H7 (cell line): ENCODE results near the gene AZU1. TPM values are rescaled to one million over a fixed set of nuclear protein-coding genes. Genes with fewer than 3 reads are reported as not detected.
A peak's percentile ranks its signal among the peaks of the same experiment; 100 is the strongest.
"Not testable (repeated sequence)": the region's sequence is repeated elsewhere in the genome, so short reads cannot be mapped to it uniquely, and the experiment has no call there.

ENCODE experiments used
- DNase-seq: peaks from one replicate; pipeline ENCODE4 v3.0.0; 2012
- H3K27me3 ChIP-seq: 2 replicates; pipeline ENCODE4 v1.6.0; 2011; ENCODE audit warnings: mild to moderate bottlenecking, low read length; ENCODE audit not compliant: control insufficient read depth, insufficient read depth
- H3K36me3 ChIP-seq: replicated peaks from 2 replicates; pipeline ENCODE4 v1.5.1; 2011; ENCODE audit warnings: low read length; ENCODE audit not compliant: control insufficient read depth, insufficient read depth
- H3K4me3 ChIP-seq: 2 replicates; pipeline ENCODE4 v1.5.1; 2011; ENCODE audit warnings: low read depth, mild to moderate bottlenecking, control low read depth, low read length, moderate library complexity; ENCODE audit not compliant: insufficient read depth
- total RNA-seq: library from RNA; depleted of rRNA; stranded (reverse); fragments of >200 nt; shearing (Covaris generic); gene quantifications from 2 replicates; pipeline ENCODE4 v1.2.3, GENCODE V29; 2014; rRNA removed

Gene AZU1
- total RNA-seq, 1 experiment from 2014 or later = 1.3 TPM

- H3K36me3 ChIP-seq = no peaks in the 10 kb centered on the region; the same call in 1 of the 2 replicates
- DNase-seq = peak; percentile 88
- H3K27me3 ChIP-seq = no peaks in the 10 kb centered on the region
- H3K4me3 ChIP-seq = no peak overlapping the region
Observed at GRCh38 chr19:873084-873483, 45.4 kb downstream of the AZU1 start.

DNA sequence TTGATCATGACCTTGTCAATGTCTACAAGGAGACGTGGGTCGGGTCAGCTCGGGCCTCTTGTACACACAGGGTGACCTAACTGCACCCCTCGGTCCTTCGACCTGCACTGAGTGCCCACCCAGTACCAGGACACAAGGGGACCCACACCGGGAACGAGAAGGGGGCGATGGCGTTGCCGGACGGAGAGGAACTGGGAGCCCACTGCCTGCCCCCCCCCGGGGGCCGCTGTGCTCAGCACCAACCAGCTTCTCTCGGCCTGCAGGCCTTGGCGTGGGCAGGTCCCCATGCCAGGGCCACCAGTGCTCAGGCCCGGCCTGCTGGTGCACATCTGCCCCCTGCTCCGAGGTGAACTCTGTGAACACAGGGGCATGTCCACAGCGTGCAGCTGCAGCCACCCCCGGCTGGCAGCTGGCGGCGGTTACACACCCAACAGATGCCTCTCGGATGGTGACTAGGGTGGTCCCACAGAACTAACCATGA lies 46.0 kb downstream of the AZU1 start:
- H3K36me3 ChIP-seq = no peaks in the 10 kb centered on the region; the same call in 1 of the 2 replicates
- no peak for DNase-seq
- no peak overlapping the region for H3K4me3 ChIP-seq
- no peaks in the 10 kb centered on the region for H3K27me3 ChIP-seq

DNA sequence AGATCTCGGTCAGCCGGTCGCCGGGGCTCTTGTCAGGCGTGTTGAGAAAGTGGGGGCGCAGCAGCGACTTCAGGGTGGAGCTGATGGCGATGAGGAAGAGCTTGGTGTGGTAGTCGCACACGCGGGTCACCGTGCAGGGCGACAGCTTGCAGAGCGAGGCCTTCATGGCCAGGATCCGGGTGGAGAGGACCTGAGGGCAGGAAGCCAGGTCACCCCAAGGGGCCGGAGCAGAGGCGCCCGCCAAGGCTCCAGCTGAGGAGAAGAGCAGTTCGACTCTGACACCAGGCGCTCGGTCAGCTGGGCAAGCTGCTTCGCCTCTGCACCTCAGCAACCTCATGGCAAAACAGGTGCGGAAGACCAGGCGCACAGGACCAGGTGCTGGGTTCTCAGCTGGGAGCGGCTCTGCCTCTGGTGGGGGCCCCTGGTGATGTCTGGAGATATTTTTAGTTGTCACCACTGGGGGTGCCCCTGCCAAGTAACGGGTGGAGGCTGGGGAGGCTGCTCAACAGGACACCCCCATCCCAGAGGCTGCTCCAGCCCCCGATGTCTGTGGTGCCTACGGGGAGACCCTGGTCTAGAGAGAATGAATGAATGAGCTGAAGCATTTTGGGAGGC lies 47.7 kb downstream of the AZU1 start:
- no peak for DNase-seq
- no peak overlapping the region for H3K4me3 ChIP-seq
- no peaks in the 10 kb centered on the region; the same call in 1 of the 2 replicates for H3K36me3 ChIP-seq
- no peaks in the 10 kb centered on the region for H3K27me3 ChIP-seq

- no peak overlapping the region for H3K4me3 ChIP-seq
- no peaks in the 10 kb centered on the region for H3K27me3 ChIP-seq
- peaks cover 3% of the 10 kb centered on the region for H3K36me3 ChIP-seq
- DNase-seq = no peak
Observed at GRCh38 chr19:876089-876488, 48.5 kb downstream of the AZU1 start.

DNA sequence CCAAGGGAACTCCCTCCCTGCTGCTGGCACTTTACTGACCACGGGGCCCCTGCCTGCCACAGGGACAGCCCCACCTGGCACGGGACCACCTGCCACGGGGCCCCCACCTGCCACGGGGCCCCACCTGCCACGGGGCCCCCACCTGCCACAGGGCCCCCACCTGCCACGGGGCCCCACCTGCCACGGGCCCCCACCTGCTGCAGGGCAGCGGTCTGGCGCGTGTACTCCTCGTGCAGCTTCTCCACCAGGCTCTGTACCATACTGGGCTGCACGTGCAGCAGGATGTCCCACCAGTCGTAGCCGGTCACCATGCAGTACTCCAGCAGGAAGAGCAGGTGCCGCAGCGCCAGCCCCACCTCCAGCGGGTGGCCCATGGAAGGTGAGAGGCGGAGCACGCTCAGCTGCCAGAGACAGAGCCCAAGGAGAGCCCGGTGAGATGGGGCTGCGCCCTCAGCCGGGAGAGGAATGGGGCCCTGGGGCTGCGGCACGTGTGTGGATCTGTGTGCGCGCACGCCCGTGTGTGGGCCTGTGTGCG lies 49.2 kb downstream of the AZU1 start:
- H3K36me3 ChIP-seq = peaks cover 5% of the 10 kb centered on the region
- H3K4me3 ChIP-seq = no peak overlapping the region
- no peaks in the 10 kb centered on the region for H3K27me3 ChIP-seq
- no peak for DNase-seq

- not testable (repeated sequence) for H3K4me3 ChIP-seq, H3K27me3 ChIP-seq, DNase-seq, H3K36me3 ChIP-seq
Observed at GRCh38 chr19:877992-878660, 50.5 kb downstream of the AZU1 start.

GRCh38 chr19:878751-879561 lies 51.3 kb downstream of the AZU1 start:
- H3K4me3 ChIP-seq, DNase-seq, H3K36me3 ChIP-seq, H3K27me3 ChIP-seq: not testable (repeated sequence)

DNA sequence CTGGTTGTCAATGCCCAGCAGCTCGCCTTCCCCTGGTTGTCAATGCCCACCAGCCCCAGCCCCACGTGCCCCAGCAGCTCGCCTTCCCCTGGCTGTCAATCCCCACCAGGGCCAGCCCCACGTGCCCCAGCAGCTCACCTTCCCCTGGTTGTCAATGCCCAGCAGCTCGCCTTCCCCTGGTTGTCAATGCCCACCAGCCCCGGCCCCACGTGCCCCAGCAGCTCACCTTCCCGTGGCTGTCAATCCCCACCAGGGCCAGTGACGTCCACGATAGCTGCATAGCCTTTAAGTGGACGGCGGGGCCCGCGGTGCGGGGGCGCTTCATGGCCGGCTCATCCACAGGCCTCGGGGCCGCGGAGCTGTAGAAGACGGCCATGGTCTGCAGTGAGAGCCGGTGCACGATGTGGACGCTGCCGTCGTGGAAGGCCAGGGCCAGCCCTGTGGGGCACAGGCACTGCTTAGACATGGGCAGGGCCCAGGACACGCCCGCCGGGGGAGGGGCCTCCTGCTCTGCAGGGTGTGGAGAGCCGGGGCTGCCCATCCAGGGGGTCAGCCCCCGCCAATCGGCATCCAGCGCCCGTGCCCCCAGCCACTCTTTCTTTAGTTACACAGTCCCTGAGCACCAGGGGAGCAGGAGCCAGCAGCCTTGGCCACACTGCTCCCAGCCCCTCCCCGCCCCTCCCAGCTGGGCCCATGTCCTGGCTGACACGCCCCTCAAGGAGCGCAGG lies 52.2 kb downstream of the AZU1 start:
- H3K27me3 ChIP-seq = no peaks in the 10 kb centered on the region
- H3K4me3 ChIP-seq = no peak overlapping the region
- DNase-seq = peak; percentile 77
- peaks cover 5% of the 10 kb centered on the region for H3K36me3 ChIP-seq

Other genes with a start within 250 kb of the AZU1 start
- 1.8 and 3.1 TPM in 2 replicates for gene HCN2, start 238.0 kb upstream of the AZU1 start, total RNA-seq
- gene POLRMT, start 194.3 kb upstream of the AZU1 start, total RNA-seq = 120 and 128 TPM in 2 replicates
- gene FGF22, start 188.0 kb upstream of the AZU1 start, total RNA-seq = not detected in 2 replicates
- gene RNF126, start 164.6 kb upstream of the AZU1 start, total RNA-seq = 119 and 128 TPM in 2 replicates
- gene FSTL3, start 151.4 kb upstream of the AZU1 start, total RNA-seq = 7.4 and 9.7 TPM in 2 replicates
- gene PRSS57, start 132.4 kb upstream of the AZU1 start, total RNA-seq = not detected in 2 replicates
- gene PALM, start 118.9 kb upstream of the AZU1 start, total RNA-seq = 28.7 and 34.6 TPM in 2 replicates
- gene MISP, start 76.7 kb upstream of the AZU1 start, total RNA-seq = 0.11 and 0.31 TPM in 2 replicates
- gene PTBP1, start 30.4 kb upstream of the AZU1 start, total RNA-seq = 460 and 481 TPM in 2 replicates
- 52.0 and 53.8 TPM in 2 replicates for gene PLPPR3, start 5.9 kb upstream of the AZU1 start, total RNA-seq
- 0.66 TPM in 1 of 2 replicates, not detected in the other for gene PRTN3, start 13.2 kb downstream of the AZU1 start, total RNA-seq
- not detected in 2 replicates for gene ELANE, start 24.5 kb downstream of the AZU1 start, total RNA-seq
- gene CFD, start 31.8 kb downstream of the AZU1 start, total RNA-seq = 1.4 and 1.5 TPM in 2 replicates
- gene MED16, start 65.3 kb downstream of the AZU1 start, total RNA-seq = 29.5 and 36.2 TPM in 2 replicates
- not detected in 2 replicates for gene RNU6-9, start 65.6 kb downstream of the AZU1 start, total RNA-seq
- 47.5 and 49.9 TPM in 2 replicates for gene R3HDM4, start 85.4 kb downstream of the AZU1 start, total RNA-seq
- 0.67 and 1.4 TPM in 2 replicates for gene KISS1R, start 89.5 kb downstream of the AZU1 start, total RNA-seq
- 85.4 and 92.6 TPM in 2 replicates for gene ARID3A, start 98.2 kb downstream of the AZU1 start, total RNA-seq
- gene WDR18, start 156.5 kb downstream of the AZU1 start, total RNA-seq = 107 and 140 TPM in 2 replicates
- 0.03 and 0.07 TPM in 2 replicates for gene GRIN3B, start 172.6 kb downstream of the AZU1 start, total RNA-seq
- gene TMEM259, start 193.3 kb downstream of the AZU1 start, total RNA-seq = 153 and 185 TPM in 2 replicates
- gene RNU6-2, start 193.7 kb downstream of the AZU1 start, total RNA-seq = not detected in 2 replicates
- gene CNN2, start 198.8 kb downstream of the AZU1 start, total RNA-seq = 440 and 495 TPM in 2 replicates
- 17.9 and 19.7 TPM in 2 replicates for gene ABCA7, start 212.3 kb downstream of the AZU1 start, total RNA-seq
- 46.0 and 48.7 TPM in 2 replicates for gene ARHGAP45, start 239.3 kb downstream of the AZU1 start, total RNA-seq